ENCODE results near the gene PRTN3. TPM values are rescaled to one million over a fixed set of nuclear protein-coding genes. Genes with fewer than 3 reads are reported as not detected.
"Not testable (repeated sequence)": the region's sequence is repeated elsewhere in the genome, so short reads cannot be mapped to it uniquely, and the experiment has no call there.

Gene PRTN3
- polyA plus RNA-seq, 4 donors: 0.50 to 1.6 (median 1.2) TPM

GRCh38 chr19:814152-815078, 26.4 kb upstream of the PRTN3 start:
- no peak for DNase-seq (ENCODE audit: low read depth in 4 of 4, low spot score in 3 of 4)

DNA sequence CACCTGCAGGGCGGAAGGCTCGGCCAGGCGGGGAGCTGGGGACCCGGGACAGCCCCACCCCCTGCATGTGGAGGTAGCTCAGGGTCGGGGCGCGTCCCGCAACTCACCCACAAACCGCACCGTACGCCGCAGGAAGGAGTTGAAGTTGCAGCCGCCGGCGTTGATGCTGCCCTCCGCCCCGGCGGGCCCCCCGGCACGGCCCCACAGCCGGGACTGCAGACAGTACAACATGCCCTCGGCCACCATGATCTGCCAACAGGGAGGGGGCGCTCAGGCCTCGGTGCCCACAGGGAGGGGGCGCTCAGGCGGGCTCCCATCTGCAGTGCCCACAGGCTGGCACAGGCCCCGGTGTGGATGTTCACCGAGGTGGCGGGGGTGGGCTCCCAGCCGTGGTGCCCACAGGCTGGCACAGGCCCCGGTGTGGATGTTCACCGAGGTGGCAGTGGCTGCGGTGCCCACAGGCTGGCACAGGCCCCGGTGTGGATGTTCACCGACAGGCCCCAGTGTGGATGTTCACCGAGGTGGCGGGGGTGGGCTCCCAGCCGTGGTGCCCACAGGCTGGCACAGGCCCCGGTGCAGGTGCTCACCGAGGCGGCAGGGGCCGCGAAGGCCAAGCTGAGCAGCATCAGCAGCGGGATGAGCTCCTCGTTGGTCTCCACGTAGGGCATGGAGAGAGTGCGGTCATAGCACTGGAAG, 25.6 kb upstream of the PRTN3 start:
- no peak for DNase-seq (ENCODE audit: low read depth in 4 of 4, low spot score in 3 of 4)

DNA sequence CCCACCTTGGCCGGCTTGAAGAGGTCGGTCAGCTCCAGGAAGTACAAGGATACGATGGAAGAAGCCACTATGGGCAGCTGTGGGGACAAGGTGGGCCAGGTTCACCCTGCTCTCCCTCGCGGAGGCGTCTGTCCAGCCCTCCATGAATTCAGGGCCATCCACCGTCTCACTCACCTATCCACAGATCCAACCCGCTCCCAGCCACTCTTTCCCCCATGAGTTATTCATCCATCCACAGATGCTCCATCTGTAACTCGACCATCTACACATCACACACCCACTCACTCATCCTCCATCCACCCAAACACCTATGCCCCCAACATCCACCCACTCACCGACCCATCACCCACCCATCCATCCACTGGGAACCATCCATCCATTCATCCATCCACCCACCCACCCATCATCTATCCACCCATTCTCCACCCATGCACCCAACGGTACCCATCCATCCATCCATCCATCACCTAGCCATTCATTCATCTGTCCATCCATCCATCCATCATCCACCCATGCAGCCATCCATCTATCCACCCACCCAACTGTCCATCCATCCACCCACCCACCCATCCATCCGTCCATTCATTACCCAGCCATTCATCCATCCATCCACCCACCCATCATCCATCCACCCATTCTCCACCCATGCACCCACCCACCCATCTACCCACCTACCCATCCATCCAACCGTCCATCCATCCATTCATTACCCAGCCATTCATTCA, 24.9 kb upstream of the PRTN3 start:
- no peak for DNase-seq (ENCODE audit: low read depth in 4 of 4, low spot score in 3 of 4)

GRCh38 chr19:816500-816857, 24.3 kb upstream of the PRTN3 start:
- DNase-seq (ENCODE audit: low read depth in 4 of 4, low spot score in 3 of 4): no peak

- DNase-seq (ENCODE audit: low read depth in 4 of 4, low spot score in 3 of 4): not testable (repeated sequence)
Measured at GRCh38 chr19:820212-820611, 20.6 kb upstream of the PRTN3 start.

GRCh38 chr19:821231-821824, 19.5 kb upstream of the PRTN3 start:
- DNase-seq (ENCODE audit: low read depth in 4 of 4, low spot score in 3 of 4): no peak

DNA sequence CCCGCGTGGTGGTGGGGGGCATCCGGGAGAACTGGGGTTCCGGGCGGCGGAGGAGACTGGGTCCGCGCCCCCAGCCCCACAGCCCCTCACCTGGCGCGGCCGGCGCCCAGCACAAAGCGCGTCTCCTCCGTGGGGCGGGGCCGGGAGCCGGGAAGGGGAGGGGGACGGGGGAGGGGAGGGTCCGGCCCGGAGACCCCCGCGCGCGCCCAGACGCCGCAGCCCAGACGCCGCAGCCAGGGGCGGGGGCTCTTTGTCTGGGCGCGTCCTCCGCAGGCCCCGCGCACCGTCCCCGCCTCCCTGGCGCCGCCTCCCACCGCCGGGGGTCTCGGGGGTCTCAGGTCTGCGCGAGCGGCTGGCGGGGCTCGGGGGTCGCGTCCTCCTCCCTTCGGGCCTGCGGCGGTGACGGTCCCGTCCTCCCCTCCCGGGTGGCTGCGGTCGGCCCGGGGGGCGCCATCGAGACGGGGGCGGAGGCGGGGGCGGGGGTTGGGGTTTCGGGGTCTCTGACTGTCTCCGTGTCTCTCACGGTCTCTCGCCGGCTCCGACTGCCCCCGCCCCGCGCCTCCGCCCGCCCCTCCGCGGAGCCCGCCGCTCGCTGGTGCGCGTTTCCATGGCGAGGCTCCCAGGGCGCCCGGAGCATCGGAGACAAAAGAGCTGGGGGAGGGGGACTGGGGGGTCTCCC, 18.8 kb upstream of the PRTN3 start, which contains the start of gene PLPPR3:
TSS of gene PLPPR3 (minus strand) at position 131 of the 679 bp plus-strand sequence. CDS start 396 bp downstream, outside the sequence.
- no peak for DNase-seq (ENCODE audit: low read depth in 4 of 4, low spot score in 3 of 4)

- DNase-seq (ENCODE audit: low read depth in 4 of 4, low spot score in 3 of 4): no peak
Measured at GRCh38 chr19:823565-824121, 17.2 kb upstream of the PRTN3 start.

- no peak for DNase-seq (ENCODE audit: low read depth in 4 of 4, low spot score in 3 of 4)
Measured at GRCh38 chr19:824885-825284, 15.9 kb upstream of the PRTN3 start.

- no peak for DNase-seq (ENCODE audit: low read depth in 4 of 4, low spot score in 3 of 4)
Measured at GRCh38 chr19:825897-826644, 14.7 kb upstream of the PRTN3 start.

GRCh38 chr19:827314-827709, 13.5 kb upstream of the PRTN3 start:
- no peak for DNase-seq (ENCODE audit: low read depth in 4 of 4, low spot score in 3 of 4)

- no peak for DNase-seq (ENCODE audit: low read depth in 4 of 4, low spot score in 3 of 4)
Measured at GRCh38 chr19:827710-828321, 13.0 kb upstream of the PRTN3 start, which contains the start of gene AZU1. TSS of gene AZU1 (plus strand) at chr19:827837. CDS start at chr19:827847, 10 bp downstream.

GRCh38 chr19:829129-829758, 11.6 kb upstream of the PRTN3 start:
- no peak for DNase-seq (ENCODE audit: low read depth in 4 of 4, low spot score in 3 of 4)

DNA sequence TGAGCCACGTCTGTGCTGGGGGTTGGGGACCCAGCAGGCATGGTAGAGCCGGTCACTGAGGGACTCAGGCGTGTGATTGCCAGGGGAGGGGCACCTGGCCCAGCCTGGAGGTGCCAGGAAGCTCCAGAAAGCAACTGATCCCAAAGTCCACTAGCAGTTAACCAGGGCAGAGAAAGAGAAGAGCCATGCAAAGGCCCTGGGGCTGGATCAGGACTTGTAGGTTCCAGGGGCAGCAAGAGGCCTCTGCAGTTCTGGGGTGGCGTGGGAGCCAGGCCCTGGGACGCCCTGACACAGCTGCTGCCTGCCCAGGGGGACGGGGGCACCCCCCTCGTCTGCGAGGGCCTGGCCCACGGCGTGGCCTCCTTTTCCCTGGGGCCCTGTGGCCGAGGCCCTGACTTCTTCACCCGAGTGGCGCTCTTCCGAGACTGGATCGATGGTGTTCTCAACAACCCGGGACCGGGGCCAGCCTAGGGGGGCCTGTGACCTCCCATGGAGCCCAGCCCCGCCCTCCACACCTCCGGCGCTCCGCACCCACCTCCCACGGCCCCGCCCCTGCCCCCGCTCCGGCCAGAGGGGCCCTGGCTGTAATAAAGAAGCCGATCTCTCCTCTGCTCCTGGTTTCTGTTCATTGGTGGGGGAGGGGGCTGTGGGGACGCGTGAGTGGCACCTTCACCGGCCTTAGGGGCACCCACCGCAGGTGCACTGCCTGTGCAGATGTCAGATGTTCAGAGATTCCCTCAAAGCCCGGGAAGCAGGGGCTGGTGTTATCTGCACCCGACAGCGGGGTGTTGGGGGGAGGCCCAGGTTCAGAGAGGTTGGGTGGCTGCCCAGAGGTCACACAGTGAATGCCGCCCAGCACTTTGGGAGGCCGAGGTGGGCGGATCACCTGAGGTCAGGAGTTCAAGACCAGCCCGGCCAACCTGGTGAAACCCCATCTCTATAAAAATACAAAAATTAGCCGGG, 9.1 kb upstream of the PRTN3 start:
- DNase-seq (ENCODE audit: low read depth in 4 of 4, low spot score in 3 of 4): no peak

- no peak for DNase-seq (ENCODE audit: low read depth in 4 of 4, low spot score in 3 of 4)
Measured at GRCh38 chr19:834216-834615, 6.6 kb upstream of the PRTN3 start.

- no peak for DNase-seq (ENCODE audit: low read depth in 4 of 4, low spot score in 3 of 4)
Measured at GRCh38 chr19:835210-835810, 5.5 kb upstream of the PRTN3 start.

- DNase-seq (ENCODE audit: low read depth in 4 of 4, low spot score in 3 of 4): not testable (repeated sequence)
Measured at GRCh38 chr19:842802-843179, 2.0 kb downstream of the PRTN3 start.
